ACHN (cell line): ENCODE results near the gene C1QA.
A peak's percentile ranks its signal among the peaks of the same experiment; 100 is the strongest.
"Not testable (repeated sequence)": the region's sequence is repeated elsewhere in the genome, so short reads cannot be mapped to it uniquely, and the experiment has no call there.

Source experiments
- DNase-seq: peaks from one replicate; pipeline ENCODE4 v3.0.0-alpha.2; 2015
- in situ Hi-C: cut with HindIII; loops from 2 replicates; pipeline ENCODE4 v1.10.0; 2017; ENCODE audit warnings: low sequenced_read_pairs, low pct_ligation_motif_present, low pct_unique_long_range_greater_than_20kb

The C1QA gene

GRCh38 chr1:22661880-22662279, 25.5 kb downstream of the C1QA start:
- no peak for DNase-seq
- in situ Hi-C loops, result no loop called here

- in situ Hi-C loops, result no loop called here
These were observed 25.9 kb downstream of the C1QA start for GRCh38 chr1:22662318-22662717.

GRCh38 chr1:22662986-22663408, 26.6 kb downstream of the C1QA start:
- DNase-seq, result no peak
- in situ Hi-C loops, result no loop called here

More at GRCh38 chr1:22662318-22662717, 25.9 kb downstream of the C1QA start:
- DNase-seq, result peak; percentile 42

- peak; percentile 38 for DNase-seq
- in situ Hi-C loops, result no loop called here
These were observed 29.3 kb downstream of the C1QA start for GRCh38 chr1:22665752-22666151.

GRCh38 chr1:22666412-22666811, 30.0 kb downstream of the C1QA start:
- no peak for DNase-seq
- in situ Hi-C loops, result no loop called here

- in situ Hi-C loops, DNase-seq: not testable (repeated sequence)
These were observed 32.4 kb downstream of the C1QA start for GRCh38 chr1:22668840-22669239.

- in situ Hi-C loops, result no loop called here
- no peak for DNase-seq
These were observed 34.0 kb downstream of the C1QA start for GRCh38 chr1:22670352-22670975.

- in situ Hi-C loops, result no loop called here
- DNase-seq, result no peak
These were observed 35.6 kb downstream of the C1QA start for GRCh38 chr1:22671999-22672398.

GRCh38 chr1:22673486-22674409, 37.3 kb downstream of the C1QA start:
- DNase-seq, result peak; percentile 57
- in situ Hi-C loops, result no loop called here

- no peak for DNase-seq
- in situ Hi-C loops, result no loop called here
These were observed 38.0 kb downstream of the C1QA start for GRCh38 chr1:22674410-22674749.

GRCh38 chr1:22676151-22676550, 39.7 kb downstream of the C1QA start:
- in situ Hi-C loops, result not testable (repeated sequence)

GRCh38 chr1:22676916-22677583, 40.6 kb downstream of the C1QA start:
- in situ Hi-C loops, result no loop called here
- no peak for DNase-seq

More at GRCh38 chr1:22676151-22676550, 39.7 kb downstream of the C1QA start:
- not testable (repeated sequence) for DNase-seq

- DNase-seq, result no peak
- in situ Hi-C loops, result no loop called here
These were observed 41.8 kb downstream of the C1QA start for GRCh38 chr1:22677931-22678896.

- in situ Hi-C loops, result no loop called here
- DNase-seq, result no peak
These were observed 44.3 kb downstream of the C1QA start for GRCh38 chr1:22680726-22681125.

- in situ Hi-C loops, result no loop called here
- no peak for DNase-seq
These were observed 45.3 kb downstream of the C1QA start for GRCh38 chr1:22681556-22682276.

GRCh38 chr1:22683547-22683946, 47.1 kb downstream of the C1QA start:
- in situ Hi-C loops, result no loop called here
- no peak for DNase-seq

- no peak for DNase-seq
- in situ Hi-C loops, result no loop called here
These were observed 49.2 kb downstream of the C1QA start for GRCh38 chr1:22685591-22686059.

- DNase-seq, result no peak
- in situ Hi-C loops, result no loop called here
These were observed 50.8 kb downstream of the C1QA start for GRCh38 chr1:22687191-22687590.
